Gastroesophageal sphincter (tissue), 3 donors: ENCODE results near the gene ADAMTS17.

Experiments
- CTCF ChIP-seq, 4 experiments: fragments of 200-600 bp in 2 of 4; fragments of 450-650 bp in 2 of 4; sonication (generic) in 1 of 4; IDR thresholded peaks; one replicate each; pipeline ENCODE4 v1.5.1; 2017 to 2019; ENCODE audit warnings: antibody characterized with exemption in 4 of 4, mild to moderate bottlenecking in 2 of 4, moderate library complexity in 2 of 4
- POLR2AphosphoS5 ChIP-seq: sonication (generic); formaldehyde crosslinking; IDR thresholded peaks from one replicate; pipeline ENCODE4 v1.6.1; 2017; ENCODE audit warnings: antibody characterized with exemption

GRCh38 chr15:100235030-100235617 is 106.7 kb downstream of the ADAMTS17 start:
- TF ChIP-seq CTCF (IDR thresholded peaks at IDR 0.05) (no peak), POLR2AphosphoS5 (no peak)
